ENCODE data around the gene USF1. TPM values are rescaled to one million over a fixed set of nuclear protein-coding genes. Genes with fewer than 3 reads are reported as not detected.
"Not testable (repeated sequence)": the region's sequence is repeated elsewhere in the genome, so short reads cannot be mapped to it uniquely, and the experiment has no call there.

USF1 gene
- total RNA-seq, 2 donors from 2014 or later: 57.9 to 69.4 TPM

DNA sequence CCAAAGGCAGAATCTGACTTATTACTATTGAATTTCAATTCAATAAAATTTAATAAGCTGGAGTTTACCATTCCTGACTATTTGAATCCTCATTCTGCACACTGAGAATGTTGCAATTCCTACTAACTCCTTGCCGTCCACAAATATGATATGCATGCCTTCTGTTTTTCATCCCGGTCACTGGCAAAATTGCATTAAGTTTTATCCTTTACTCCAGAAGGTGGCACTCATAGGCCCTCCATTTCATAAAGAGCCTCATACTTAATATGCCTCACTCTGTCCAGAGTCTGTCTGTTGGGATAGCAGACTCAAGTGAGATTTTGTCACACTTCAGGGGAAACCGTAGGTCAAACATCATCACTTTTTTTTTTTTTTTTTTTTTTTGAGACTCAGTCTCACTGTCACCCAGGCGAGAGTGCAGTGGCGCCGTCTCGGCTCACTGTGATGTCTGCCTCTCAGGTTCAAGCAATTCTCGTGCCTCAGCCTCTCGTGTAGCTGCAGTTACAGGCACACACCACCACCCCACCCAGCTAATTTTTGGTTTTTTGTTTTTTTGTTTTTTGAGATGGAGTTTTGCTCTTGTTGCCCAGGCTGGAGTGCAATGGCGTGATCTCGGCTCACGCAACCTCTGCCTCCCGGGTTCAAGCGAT lies 52.1 kb downstream of the USF1 start:
- Histone ChIP-seq H3K27ac (no peak overlapping the region), H3K4me1 (ENCODE audit: control insufficient read depth in 1 of 2, low read depth in 2 of 2) (no peaks in the 10 kb centered on the region), H3K9me3 (no peaks in the 10 kb centered on the region), H3K27me3 (replicated peaks; ENCODE audit: insufficient read depth) (no peaks in the 10 kb centered on the region), H3K36me3 (peaks cover 4% of the 10 kb centered on the region), H3K4me3 (no peak overlapping the region)
- no peak for DNase-seq (ENCODE audit: low spot score)
- TF ChIP-seq, protein P1, sequence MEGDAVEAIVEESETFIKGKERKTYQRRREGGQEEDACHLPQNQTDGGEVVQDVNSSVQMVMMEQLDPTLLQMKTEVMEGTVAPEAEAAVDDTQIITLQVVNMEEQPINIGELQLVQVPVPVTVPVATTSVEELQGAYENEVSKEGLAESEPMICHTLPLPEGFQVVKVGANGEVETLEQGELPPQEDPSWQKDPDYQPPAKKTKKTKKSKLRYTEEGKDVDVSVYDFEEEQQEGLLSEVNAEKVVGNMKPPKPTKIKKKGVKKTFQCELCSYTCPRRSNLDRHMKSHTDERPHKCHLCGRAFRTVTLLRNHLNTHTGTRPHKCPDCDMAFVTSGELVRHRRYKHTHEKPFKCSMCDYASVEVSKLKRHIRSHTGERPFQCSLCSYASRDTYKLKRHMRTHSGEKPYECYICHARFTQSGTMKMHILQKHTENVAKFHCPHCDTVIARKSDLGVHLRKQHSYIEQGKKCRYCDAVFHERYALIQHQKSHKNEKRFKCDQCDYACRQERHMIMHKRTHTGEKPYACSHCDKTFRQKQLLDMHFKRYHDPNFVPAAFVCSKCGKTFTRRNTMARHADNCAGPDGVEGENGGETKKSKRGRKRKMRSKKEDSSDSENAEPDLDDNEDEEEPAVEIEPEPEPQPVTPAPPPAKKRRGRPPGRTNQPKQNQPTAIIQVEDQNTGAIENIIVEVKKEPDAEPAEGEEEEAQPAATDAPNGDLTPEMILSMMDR (IDR thresholded peaks at IDR 0.05): no peak
- no peak for ATAC-seq (ENCODE audit: insufficient number of reproducible peaks, low FRiP score, low read depth)

DNA sequence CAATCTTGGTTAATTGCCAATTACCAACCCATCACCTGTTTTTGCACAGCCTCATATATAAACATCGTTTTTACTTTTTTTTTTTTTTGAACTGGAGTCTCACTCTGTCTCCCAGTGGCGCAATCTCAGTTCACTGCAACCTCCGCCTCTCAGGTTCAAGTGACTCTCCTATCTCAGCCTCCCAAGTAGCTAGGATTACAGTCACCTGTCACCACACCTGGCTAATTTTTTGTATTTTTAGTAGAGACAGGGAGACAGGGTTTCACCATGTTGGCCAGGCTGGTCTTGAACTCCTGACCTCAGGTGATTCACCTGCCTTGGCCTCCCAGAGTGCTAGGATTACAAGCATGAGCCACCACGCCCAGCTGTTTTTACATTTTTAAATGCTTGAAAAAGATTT lies 53.7 kb downstream of the USF1 start:
- not testable (repeated sequence) for DNase-seq (ENCODE audit: low spot score); H3K27me3 ChIP-seq (replicated peaks; ENCODE audit: insufficient read depth); H3K27ac ChIP-seq; ATAC-seq (ENCODE audit: insufficient number of reproducible peaks, low FRiP score, low read depth); H3K4me1 ChIP-seq (ENCODE audit: control insufficient read depth in 1 of 2, low read depth in 2 of 2); H3K4me3 ChIP-seq; H3K36me3 ChIP-seq; H3K9me3 ChIP-seq

Other genes starting within 250 kb of the USF1 start
- gene LY9, start 249.8 kb downstream of the USF1 start, total RNA-seq: under 1 TPM; 0.41 to 0.71 TPM
- gene CD244, start 183.1 kb downstream of the USF1 start, total RNA-seq: 1 to 10 TPM in 1 of 2 donors, under 1 TPM in 1; 0.78 to 2.2 TPM
- gene ITLN1, start 160.8 kb downstream of the USF1 start, total RNA-seq: 10 to 100 TPM in 1 of 2 donors, under 1 TPM in 1; 0.56 to 51.7 TPM
- gene ITLN2, start 91.2 kb downstream of the USF1 start, total RNA-seq: 1 to 10 TPM in 1 of 2 donors, not detected in 1; 3.0 TPM
- gene F11R, start 24.8 kb downstream of the USF1 start, total RNA-seq: 10 to 100 TPM; 19.1 to 20.7 TPM
- 10 to 100 TPM; 19.9 to 34.2 TPM for gene TSTD1, start 7.0 kb downstream of the USF1 start, total RNA-seq
- 10 to 100 TPM; 16.4 to 16.9 TPM for gene ARHGAP30, start 23.9 kb upstream of the USF1 start, total RNA-seq
- under 1 TPM in 1 of 2 donors, not detected in 1; 0.14 TPM for gene NECTIN4, start 43.6 kb upstream of the USF1 start, total RNA-seq
- 1 to 10 TPM; 7.9 to 8.6 TPM for gene KLHDC9, start 52.4 kb upstream of the USF1 start, total RNA-seq
- gene PFDN2, start 72.1 kb upstream of the USF1 start, total RNA-seq: 10 to 100 TPM; 22.7 to 92.7 TPM
- gene NIT1, start 72.1 kb upstream of the USF1 start, total RNA-seq: 10 to 100 TPM; 25.3 to 42.1 TPM
- 10 to 100 TPM; 30.7 to 34.3 TPM for gene DEDD, start 86.7 kb upstream of the USF1 start, total RNA-seq
- 10 to 100 TPM; 54.2 to 73.9 TPM for gene UFC1, start 108.0 kb upstream of the USF1 start, total RNA-seq
- gene USP21, start 113.5 kb upstream of the USF1 start, total RNA-seq: 10 to 100 TPM; 23.2 to 28.8 TPM
- 10 to 100 TPM; 18.2 to 33.6 TPM for gene PPOX, start 120.4 kb upstream of the USF1 start, total RNA-seq
- 100 to 1,000 TPM in 1 of 2 donors, 10 to 100 TPM in 1; 36.4 to 145 TPM for gene B4GALT3, start 131.5 kb upstream of the USF1 start, total RNA-seq
- gene ADAMTS4, start 153.1 kb upstream of the USF1 start, total RNA-seq: 100 to 1,000 TPM in 1 of 2 donors, 10 to 100 TPM in 1; 15.0 to 171 TPM
- 10 to 100 TPM; 61.5 to 63.5 TPM for gene NDUFS2, start 156.4 kb upstream of the USF1 start, total RNA-seq
- gene FCER1G, start 169.3 kb upstream of the USF1 start, total RNA-seq: 100 to 1,000 TPM in 1 of 2 donors, 10 to 100 TPM in 1; 82.9 to 101 TPM
- gene APOA2, start 177.7 kb upstream of the USF1 start, total RNA-seq: not detected
- gene TOMM40L, start 180.1 kb upstream of the USF1 start, total RNA-seq: 10 to 100 TPM; 12.8 to 13.4 TPM
- gene NR1I3, start 192.2 kb upstream of the USF1 start, total RNA-seq: not detected
- gene PCP4L1, start 212.8 kb upstream of the USF1 start, total RNA-seq: 1 to 10 TPM in 1 of 2 donors, under 1 TPM in 1; 0.68 to 1.8 TPM